AG04450 (cell line): ENCODE results near the gene ATP6AP2. TPM values are rescaled to one million over a fixed set of nuclear protein-coding genes. Genes with fewer than 3 reads are reported as not detected.

Experiments
- CTCF ChIA-PET: fragments of 300-600, 350-600 bp; formaldehyde crosslinking; extraction: SDS; loops from one replicate; lab custom pipeline; 2022; ENCODE audit warnings: antibody characterized with exemption, inconsistent platforms; lab: Charles Lee
- POLR2A ChIA-PET: fragments of 350-600 bp; formaldehyde crosslinking; extraction: SDS; loops from one replicate; lab custom pipeline; 2021; ENCODE audit warnings: antibody characterized with exemption, inconsistent platforms; lab: Yijun Ruan, JAX
- DNase-seq: peaks from one replicate; pipeline ENCODE4 v3.0.0-alpha.2; 2011; ENCODE audit warnings: low read depth, low spot score
- H3K27ac ChIP-seq: one replicate; pipeline ENCODE4 v1.5.1; 2012; ENCODE audit warnings: low read depth, low read length, control low read depth
- H3K27me3 ChIP-seq: one replicate; pipeline ENCODE4 v1.6.0; 2012; ENCODE audit warnings: low read length; ENCODE audit not compliant: control insufficient read depth, insufficient read depth
- H3K4me3 ChIP-seq: 2 replicates; pipeline ENCODE4 v1.5.1; 2011; ENCODE audit warnings: mild to moderate bottlenecking, low read depth, low read length, control low read depth
- H3K9me3 ChIP-seq: 2 replicates; pipeline ENCODE4 v1.5.1; 2012; ENCODE audit warnings: low read length; ENCODE audit not compliant: control insufficient read depth, insufficient read depth
- polyA plus RNA-seq: library from polyadenylated mRNA; depleted of rRNA; stranded (reverse); fragments of >200 nt; gene quantifications from 2 replicates; pipeline ENCODE4 v1.2.3, GENCODE V29; 2011; rRNA removed
- small RNA-seq: library from RNA; depleted of rRNA; stranded (forward); fragments of <200 nt; gene quantifications from one replicate; pipeline ENCODE3, GENCODE V24; 2012; ENCODE audit warnings: low read depth; ENCODE audit not compliant: insufficient read length
- TF ChIP-seq, protein P1 (sequence below): IDR thresholded peaks from 2 replicates; pipeline ENCODE4 v1.5.1; 2011; ENCODE audit warnings: low read depth, low read length, control low read depth, inconsistent platforms

ATP6AP2 gene
- polyA plus RNA-seq, 1 experiment, result 379 TPM

DNA sequence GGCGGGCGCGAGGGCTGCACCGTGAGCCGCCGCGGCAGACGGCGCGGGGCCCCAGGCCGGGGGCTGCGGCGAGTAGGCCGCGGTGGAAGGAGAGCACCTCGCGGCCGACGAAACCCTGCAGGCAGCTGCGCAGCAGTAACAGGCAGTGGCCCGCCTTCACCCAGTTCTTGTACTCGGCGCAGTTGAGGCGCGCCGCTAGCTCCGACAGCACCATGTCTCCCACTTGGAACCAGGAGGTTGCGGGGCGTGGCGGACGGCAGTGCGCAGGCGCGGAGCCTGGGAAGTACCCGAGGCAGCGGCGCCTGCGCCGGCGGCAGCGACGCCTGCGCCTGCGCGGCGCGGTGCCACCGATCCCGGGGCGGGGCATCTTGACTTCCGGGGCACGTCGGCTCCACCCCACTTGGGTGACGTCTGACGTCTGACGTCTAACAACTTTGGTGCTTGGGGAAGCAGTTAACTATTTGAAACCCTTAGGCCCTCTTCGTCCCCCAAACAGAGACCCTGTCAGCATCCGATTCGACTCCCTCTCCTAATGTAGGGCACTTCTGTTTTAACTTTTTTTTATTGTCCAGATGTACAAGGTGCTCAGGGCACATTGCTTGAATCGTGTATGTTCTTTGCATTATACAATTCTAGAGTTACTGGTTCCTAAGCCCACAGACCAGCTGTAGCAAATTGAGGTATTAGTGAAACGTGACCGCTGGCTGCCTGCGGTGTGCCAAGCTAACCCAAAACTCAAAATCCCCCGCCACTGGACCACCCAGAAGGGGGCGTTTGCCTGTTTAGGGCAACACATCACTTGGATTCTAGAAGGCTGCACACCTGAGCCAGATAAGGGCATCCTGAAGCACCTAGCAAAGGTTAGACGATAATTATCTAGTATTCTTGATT is 66.8 kb downstream of the ATP6AP2 start, which contains the start of gene CXorf38:
CXorf38 (minus strand) TSS at position 255 of the 891 bp plus-strand sequence; CDS start at position 214, 41 bp downstream.
- H3K9me3 ChIP-seq, result no peaks in the 10 kb centered on the region
- peak within 1 kb of the TSS; percentile 69 for H3K4me3 ChIP-seq
- POLR2A ChIA-PET, result interaction anchor here (1.2 kb wide), 1 partner anchor 437 kb away, joined by 3 read pairs; the partner anchor contains the start of gene USP9X
- no peaks in the 10 kb centered on the region for H3K27me3 ChIP-seq
- CTCF ChIA-PET, result interaction anchor here (0.9 to 1.6 kb wide), 3 partner anchors 104 to 468 kb away, joined by 3 to 8 read pairs (median 4); no protein-coding TSS in a partner anchor
- peak; percentile 54 for DNase-seq
- TF ChIP-seq, protein P1, sequence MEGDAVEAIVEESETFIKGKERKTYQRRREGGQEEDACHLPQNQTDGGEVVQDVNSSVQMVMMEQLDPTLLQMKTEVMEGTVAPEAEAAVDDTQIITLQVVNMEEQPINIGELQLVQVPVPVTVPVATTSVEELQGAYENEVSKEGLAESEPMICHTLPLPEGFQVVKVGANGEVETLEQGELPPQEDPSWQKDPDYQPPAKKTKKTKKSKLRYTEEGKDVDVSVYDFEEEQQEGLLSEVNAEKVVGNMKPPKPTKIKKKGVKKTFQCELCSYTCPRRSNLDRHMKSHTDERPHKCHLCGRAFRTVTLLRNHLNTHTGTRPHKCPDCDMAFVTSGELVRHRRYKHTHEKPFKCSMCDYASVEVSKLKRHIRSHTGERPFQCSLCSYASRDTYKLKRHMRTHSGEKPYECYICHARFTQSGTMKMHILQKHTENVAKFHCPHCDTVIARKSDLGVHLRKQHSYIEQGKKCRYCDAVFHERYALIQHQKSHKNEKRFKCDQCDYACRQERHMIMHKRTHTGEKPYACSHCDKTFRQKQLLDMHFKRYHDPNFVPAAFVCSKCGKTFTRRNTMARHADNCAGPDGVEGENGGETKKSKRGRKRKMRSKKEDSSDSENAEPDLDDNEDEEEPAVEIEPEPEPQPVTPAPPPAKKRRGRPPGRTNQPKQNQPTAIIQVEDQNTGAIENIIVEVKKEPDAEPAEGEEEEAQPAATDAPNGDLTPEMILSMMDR, result no peak
- H3K27ac ChIP-seq, result peak within 1 kb of the TSS; percentile 77

DNA sequence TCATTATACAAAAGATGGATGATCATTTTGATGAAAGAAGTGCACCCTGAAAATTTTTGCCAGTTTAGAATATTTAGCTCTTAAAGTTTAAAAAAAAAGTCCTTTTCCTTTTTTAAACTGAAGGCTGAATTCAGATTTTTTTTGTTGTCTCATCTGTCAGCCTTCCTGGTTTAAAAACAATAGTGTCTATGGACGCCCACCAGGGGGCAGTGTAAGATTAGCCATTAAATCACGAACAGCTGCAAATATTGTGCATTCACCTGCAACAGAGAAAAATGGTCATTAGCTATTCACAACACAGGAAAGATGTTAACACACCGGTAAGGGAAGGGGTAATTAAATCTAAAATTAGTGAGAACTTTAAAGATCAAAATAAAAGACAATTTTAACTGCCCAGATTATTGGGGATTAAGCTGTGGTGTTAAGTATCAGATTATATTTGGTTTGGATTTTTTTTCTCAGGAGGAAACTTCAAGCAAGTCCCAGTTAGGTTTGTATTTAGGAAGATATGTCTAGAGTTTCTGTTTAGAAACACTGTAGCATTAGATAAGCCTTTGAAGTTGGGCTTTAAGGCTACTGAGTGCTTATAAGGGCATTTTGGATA is 71.0 kb downstream of the ATP6AP2 start:
- ChIA-PET POLR2A (no interaction called here), CTCF (interaction anchor here (0.6 to 4.3 kb wide), 60 partner anchors 8 to 602 kb away, joined by 3 to 49 read pairs (median 4); partner anchors contain the start of gene MED14)
- DNase-seq, result no peak
- no peak overlapping the region for H3K27ac ChIP-seq
- TF ChIP-seq, protein P1, result peak; percentile 60
- H3K4me3 ChIP-seq, result no peak overlapping the region
- H3K9me3 ChIP-seq, result no peaks in the 10 kb centered on the region
- no peaks in the 10 kb centered on the region for H3K27me3 ChIP-seq

DNA sequence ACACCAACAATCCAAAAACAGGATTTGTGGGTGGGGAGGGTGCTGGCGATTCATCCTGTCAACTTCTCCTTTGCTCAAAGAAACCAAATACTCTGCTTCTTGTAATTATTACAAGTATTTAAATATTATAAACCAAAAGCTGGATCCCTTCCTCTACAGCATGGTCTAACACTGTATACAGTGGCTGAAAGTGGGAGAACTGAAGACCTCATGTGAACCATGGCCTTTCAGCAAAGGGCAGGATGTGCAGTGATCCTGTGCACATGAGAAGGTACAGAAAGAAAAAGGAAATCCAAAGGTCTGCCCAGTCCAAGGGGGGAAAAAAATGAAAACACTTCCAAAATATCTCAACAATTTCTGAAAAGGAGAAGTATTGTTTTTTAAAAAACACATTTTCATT is 71.9 kb downstream of the ATP6AP2 start:
- ChIA-PET CTCF (interaction anchor here (0.7 to 4.3 kb wide), 11 partner anchors 9 to 528 kb away, joined by 3 to 49 read pairs (median 5); no protein-coding TSS in a partner anchor), POLR2A (no interaction called here)
- DNase-seq, result no peak
- TF ChIP-seq, protein P1, result no peak
- no peaks in the 10 kb centered on the region for H3K9me3 ChIP-seq
- no peak overlapping the region for H3K27ac ChIP-seq
- H3K4me3 ChIP-seq, result no peak overlapping the region
- no peaks in the 10 kb centered on the region for H3K27me3 ChIP-seq

DNA sequence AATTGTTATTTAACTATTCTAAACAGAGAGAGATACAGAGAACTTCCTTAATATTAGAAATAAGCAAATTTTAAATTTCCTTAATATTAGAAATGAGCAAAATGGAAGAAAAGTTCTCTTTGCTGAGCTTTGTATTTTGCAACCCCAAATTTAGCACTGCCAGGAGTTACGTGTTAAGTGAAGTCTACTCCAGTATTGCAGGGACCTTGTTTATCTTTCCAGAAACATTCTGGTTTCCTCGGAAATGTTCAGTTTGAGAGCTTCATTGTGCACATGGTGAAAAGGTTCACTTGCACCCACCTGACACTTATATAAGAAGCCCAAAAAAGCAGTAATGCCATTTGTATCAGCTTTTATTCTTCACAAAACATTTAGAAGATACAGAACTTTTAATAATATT is 72.8 kb downstream of the ATP6AP2 start:
- no peaks in the 10 kb centered on the region for H3K27me3 ChIP-seq
- ChIA-PET CTCF (interaction anchor here (0.7 to 4.3 kb wide), 7 partner anchors 10 to 601 kb away, joined by 3 to 49 read pairs (median 5); no protein-coding TSS in a partner anchor), POLR2A (no interaction called here)
- DNase-seq, result no peak
- H3K4me3 ChIP-seq, result no peak overlapping the region
- no peak overlapping the region for H3K27ac ChIP-seq
- no peaks in the 10 kb centered on the region for H3K9me3 ChIP-seq
- TF ChIP-seq, protein P1, result no peak

Small RNA genes within 50 kb of the gene (small RNA-seq; reads per million reads assigned to genes)
- gene RNU7-164P, result not detected

Other genes with a start within 250 kb of the ATP6AP2 start
- not detected in 2 replicates for gene MPC1L, start 42.5 kb downstream of the ATP6AP2 start, polyA plus RNA-seq
- gene CXorf38, start 66.6 kb downstream of the ATP6AP2 start, polyA plus RNA-seq, result 7.7 and 10.1 TPM in 2 replicates
- 52.8 and 53.3 TPM in 2 replicates for gene MED14, start 154.6 kb downstream of the ATP6AP2 start, polyA plus RNA-seq